ENCODE data around the gene BRPF1.

BRPF1 gene

DNA sequence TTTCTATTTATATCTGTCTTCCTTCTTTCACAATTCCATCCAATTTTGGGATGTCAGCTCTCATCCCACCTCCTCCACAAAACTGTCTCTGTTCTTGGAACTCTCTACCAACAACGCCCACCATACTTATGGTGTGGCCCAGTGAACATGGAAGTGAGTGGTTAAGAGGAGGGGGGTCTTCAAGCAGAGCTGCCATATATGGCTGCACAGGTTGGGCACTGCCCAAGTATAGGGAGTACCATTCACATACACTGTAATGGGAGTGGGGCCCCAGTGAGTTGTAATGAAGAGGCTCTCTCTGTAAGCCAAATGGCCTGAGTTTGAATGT is 46.1 kb downstream of the BRPF1 start:
- Histone ChIP-seq H3K9me3 (no peaks in the 10 kb centered on the region), H3K36me3 (peaks cover 26 to 37% (median 27%) of the 10 kb centered on the region in 3 donors), H3K4me1 (peaks cover 0 to 16% (median 3%) of the 10 kb centered on the region in 4 donors), H3K4me3 (no peak overlapping the region), H3K27me3 (no peaks in the 10 kb centered on the region), H3K27ac (no peak overlapping the region)
- TF ChIP-seq, protein P1, sequence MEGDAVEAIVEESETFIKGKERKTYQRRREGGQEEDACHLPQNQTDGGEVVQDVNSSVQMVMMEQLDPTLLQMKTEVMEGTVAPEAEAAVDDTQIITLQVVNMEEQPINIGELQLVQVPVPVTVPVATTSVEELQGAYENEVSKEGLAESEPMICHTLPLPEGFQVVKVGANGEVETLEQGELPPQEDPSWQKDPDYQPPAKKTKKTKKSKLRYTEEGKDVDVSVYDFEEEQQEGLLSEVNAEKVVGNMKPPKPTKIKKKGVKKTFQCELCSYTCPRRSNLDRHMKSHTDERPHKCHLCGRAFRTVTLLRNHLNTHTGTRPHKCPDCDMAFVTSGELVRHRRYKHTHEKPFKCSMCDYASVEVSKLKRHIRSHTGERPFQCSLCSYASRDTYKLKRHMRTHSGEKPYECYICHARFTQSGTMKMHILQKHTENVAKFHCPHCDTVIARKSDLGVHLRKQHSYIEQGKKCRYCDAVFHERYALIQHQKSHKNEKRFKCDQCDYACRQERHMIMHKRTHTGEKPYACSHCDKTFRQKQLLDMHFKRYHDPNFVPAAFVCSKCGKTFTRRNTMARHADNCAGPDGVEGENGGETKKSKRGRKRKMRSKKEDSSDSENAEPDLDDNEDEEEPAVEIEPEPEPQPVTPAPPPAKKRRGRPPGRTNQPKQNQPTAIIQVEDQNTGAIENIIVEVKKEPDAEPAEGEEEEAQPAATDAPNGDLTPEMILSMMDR (IDR thresholded peaks at IDR 0.05) = no peak
- no peak for DNase-seq
- intact Hi-C loops (cut with DNase I; ENCODE audit: low total_unique reads) = no loop called here

DNA sequence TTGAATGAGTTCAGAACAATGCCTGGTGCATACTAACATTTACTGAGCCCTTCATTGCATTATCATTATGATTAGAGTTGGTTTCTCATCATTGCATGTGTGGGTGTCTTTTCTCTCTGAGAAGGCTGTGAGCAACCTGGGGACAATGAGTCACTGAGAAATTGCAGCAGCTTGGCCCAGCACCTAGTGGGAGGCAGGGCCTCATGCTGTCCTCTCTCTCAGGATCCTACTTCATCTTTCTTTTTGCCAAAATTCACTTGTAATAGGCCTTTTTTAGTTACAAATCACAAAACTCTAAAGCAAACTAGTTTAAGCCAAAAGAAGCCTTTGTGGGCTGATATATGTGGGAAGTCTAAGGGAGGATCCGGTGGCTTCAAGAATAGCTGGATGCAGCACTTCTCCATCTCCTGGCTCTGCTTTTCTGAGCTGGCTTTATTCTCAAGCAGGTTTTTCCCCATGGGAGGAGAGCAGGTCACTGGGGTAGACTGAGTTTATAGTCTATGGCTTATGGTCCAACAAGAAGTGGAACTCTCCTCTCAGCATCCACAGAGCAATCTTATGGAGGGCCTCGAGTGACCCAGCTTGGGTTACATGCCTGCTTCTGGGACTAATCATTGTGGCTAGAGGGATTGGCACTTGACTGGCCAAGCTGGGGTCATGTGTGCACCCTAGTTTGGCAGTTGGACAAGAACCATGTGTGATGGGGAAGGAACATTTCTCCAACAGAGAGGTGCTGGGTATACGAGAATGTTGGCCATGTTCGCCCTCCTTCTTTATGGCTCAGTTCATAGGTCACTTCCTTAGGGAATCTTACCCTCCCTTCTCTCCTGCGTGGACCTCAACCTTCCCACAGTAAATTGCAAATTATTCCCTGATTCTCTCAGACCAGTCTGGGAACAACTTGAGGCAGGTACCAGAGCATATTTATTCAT is 46.9 kb downstream of the BRPF1 start:
- TF ChIP-seq, protein P1 (IDR thresholded peaks at IDR 0.05) = no peak
- Histone ChIP-seq H3K4me1 (peaks cover 0 to 16% (median 3%) of the 10 kb centered on the region in 4 donors), H3K9me3 (no peaks in the 10 kb centered on the region), H3K27me3 (no peaks in the 10 kb centered on the region), H3K36me3 (peaks cover 33 to 45% (median 33%) of the 10 kb centered on the region in 3 donors), H3K27ac (no peak overlapping the region), H3K4me3 (no peak overlapping the region)
- intact Hi-C loops (cut with DNase I; ENCODE audit: low total_unique reads) = no loop called here
- DNase-seq = no peak

DNA sequence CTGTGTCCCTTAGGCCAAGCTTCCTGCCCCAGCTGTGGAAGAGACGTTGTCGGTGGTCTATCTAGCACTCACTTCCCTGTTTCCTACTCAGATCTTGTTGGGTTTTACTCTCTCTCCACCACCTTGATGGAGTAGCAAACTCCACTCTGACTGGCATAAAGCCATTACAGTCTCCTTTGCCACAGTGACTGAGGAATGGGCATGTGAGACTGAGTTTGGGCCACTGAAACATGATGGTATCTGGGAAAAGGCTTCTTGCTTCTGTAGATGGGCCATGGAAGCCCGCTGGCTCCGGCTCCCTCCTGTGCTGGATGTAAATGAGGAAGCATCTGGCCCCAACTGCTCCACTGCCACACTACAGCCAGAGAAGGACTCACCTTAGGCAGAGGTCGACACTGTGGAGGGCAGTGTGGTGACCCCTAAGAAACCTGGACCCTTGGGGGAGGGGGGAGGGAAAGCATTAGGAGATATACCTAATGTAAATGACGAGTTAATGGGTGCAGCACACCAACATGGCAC is 47.6 kb downstream of the BRPF1 start:
- no peaks in the 10 kb centered on the region for H3K27me3 ChIP-seq
- H3K9me3 ChIP-seq = no peaks in the 10 kb centered on the region
- no peak overlapping the region for H3K4me3 ChIP-seq
- H3K4me1 ChIP-seq = peaks cover 0 to 16% (median 3%) of the 10 kb centered on the region in 4 donors
- H3K36me3 ChIP-seq = peaks cover 39 to 52% (median 40%) of the 10 kb centered on the region in 3 donors
- no peak overlapping the region for H3K27ac ChIP-seq
- TF ChIP-seq, protein P1 (IDR thresholded peaks at IDR 0.05) = no peak
- DNase-seq = no peak
- intact Hi-C loops (cut with DNase I; ENCODE audit: low total_unique reads) = no loop called here

DNA sequence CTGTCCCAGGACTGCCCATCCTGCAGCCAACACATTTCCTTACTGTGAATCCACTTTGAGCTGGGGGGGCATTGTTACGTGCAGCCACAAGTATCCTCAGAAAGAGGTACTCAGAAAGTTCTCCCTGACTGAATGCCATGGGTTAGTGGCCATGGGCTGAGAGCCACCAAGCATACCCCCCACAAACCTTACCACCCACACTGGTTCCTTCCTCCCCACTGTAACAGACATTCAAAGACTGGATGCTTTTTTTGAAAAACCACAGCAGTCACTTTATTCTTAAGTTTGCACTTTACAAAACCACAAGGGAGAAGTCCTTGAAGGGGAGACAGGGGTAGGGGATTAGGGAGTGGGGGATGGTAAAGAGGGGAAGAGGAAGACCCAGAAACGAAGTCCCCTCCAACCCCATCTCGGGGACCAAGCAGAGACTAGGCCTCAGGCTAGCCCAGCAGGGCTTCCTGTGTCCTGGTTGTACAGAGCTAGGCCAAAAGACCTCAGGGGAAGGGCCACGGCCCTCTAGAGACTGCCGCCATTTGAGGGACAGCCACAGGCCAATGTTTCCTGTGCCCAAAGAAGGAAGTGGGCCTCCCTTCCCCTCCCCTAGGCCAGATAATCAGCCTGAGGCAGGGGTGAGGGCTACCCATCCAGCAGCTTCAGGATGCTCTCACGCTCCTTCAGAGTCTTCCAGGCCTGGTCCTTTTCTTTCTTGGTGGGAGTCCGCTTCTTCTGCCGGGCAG is 48.4 kb downstream of the BRPF1 start:
- H3K27me3 ChIP-seq = no peaks in the 10 kb centered on the region
- peaks cover 47 to 60% (median 47%) of the 10 kb centered on the region in 3 donors for H3K36me3 ChIP-seq
- intact Hi-C loops (cut with DNase I; ENCODE audit: low total_unique reads) = no loop called here
- DNase-seq = no peak
- H3K4me1 ChIP-seq = peaks cover 0 to 16% (median 3%) of the 10 kb centered on the region in 4 donors
- H3K27ac ChIP-seq = no peak overlapping the region
- no peak overlapping the region for H3K4me3 ChIP-seq
- no peaks in the 10 kb centered on the region for H3K9me3 ChIP-seq
- TF ChIP-seq, protein P1 (IDR thresholded peaks at IDR 0.05) = no peak

DNA sequence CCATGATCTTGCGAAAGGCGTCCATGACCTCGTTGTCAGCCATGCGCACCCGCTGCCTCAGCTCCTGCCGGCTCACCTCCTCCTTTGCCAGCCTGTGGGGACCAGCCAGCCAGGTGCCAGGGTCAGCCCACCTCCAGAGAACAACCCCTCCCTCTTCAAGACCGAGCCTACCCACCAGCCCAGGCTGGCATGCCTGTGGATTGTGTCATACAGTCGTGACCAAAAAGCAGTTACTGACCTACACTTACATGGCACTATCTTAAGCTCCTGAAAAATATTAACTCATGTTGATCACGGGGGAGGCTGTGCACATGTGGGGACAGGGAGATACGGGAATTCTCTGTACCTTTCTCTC is 48.9 kb downstream of the BRPF1 start:
- intact Hi-C loops (cut with DNase I; ENCODE audit: low total_unique reads) = no loop called here
- TF ChIP-seq, protein P1 (IDR thresholded peaks at IDR 0.05) = no peak
- Histone ChIP-seq H3K9me3 (no peaks in the 10 kb centered on the region), H3K4me1 (peaks cover 0 to 16% (median 3%) of the 10 kb centered on the region in 4 donors), H3K4me3 (no peak overlapping the region), H3K27me3 (no peaks in the 10 kb centered on the region), H3K27ac (no peak overlapping the region), H3K36me3 (peaks cover 51 to 65% (median 52%) of the 10 kb centered on the region in 3 donors)
- no peak for DNase-seq
